Ovary (tissue), 9 donors: Measurements from ENCODE around the gene FRZB. TPM values are rescaled to one million over a fixed set of nuclear protein-coding genes. Genes with fewer than 3 reads are reported as not detected.

Experiments used
- DNase-seq, 5 donors: peaks; one replicate each; pipeline ENCODE4 v3.0.0-alpha.2; 2019 to 2020
- H3K27ac ChIP-seq, 2 donors: fragments of 200-600 bp; one replicate each; pipeline versions ENCODE4 v1.5.1 to v1.8.0; 2019 to 2022
- H3K27me3 ChIP-seq: fragments of 200-600 bp; one replicate; pipeline ENCODE4 v1.8.0; 2022
- H3K36me3 ChIP-seq: fragments of 200-600 bp; sonication (generic); one replicate; pipeline ENCODE4 v1.5.1; 2019
- H3K4me1 ChIP-seq: one replicate; pipeline ENCODE4 v1.8.1; 2013; ENCODE audit warnings: mild to moderate bottlenecking, moderate library complexity; ENCODE audit not compliant: insufficient read depth
- H3K4me3 ChIP-seq: fragments of 200-600 bp; sonication (generic); one replicate; pipeline ENCODE4 v1.5.1; 2017
- H3K9me3 ChIP-seq, 2 donors: fragments of 200-600 bp in 1 of 2; sonication (generic) in 1 of 2; one replicate each; pipeline versions ENCODE4 v1.5.1 to v1.8.1; 2013 to 2019; ENCODE audit warnings: mild to moderate bottlenecking in 1 of 2, moderate library complexity in 1 of 2
- EP300 ChIP-seq: sonication (generic); formaldehyde crosslinking; IDR thresholded peaks from one replicate; pipeline ENCODE4 v1.6.1; 2017; ENCODE audit warnings: antibody characterized with exemption
- POLR2A ChIP-seq: fragments of 450-650 bp; IDR thresholded peaks from one replicate; pipeline ENCODE4 v1.6.1; 2017; ENCODE audit warnings: antibody characterized with exemption, mild to moderate bottlenecking, moderate library complexity
- WGBS, 3 donors: extraction: QIAGEN DNeasy Blood & Tissue Kit in 1 of 3; methylation state at CpG; one replicate each; pipeline versions ENCODE4 v1.1.5 to v1.1.7; 2013 to 2017; 5-methylcytosine and 5-hydroxymethylcytosine counted together
- intact Hi-C, 4 donors: fragments of 100-400 bp; cut with DNase I; formaldehyde crosslinking; loops; one replicate each; pipeline versions ENCODE4 v1.11.0 to v1.15.1; 2022 to 2023
- polyA plus RNA-seq, 2 donors: library from polyadenylated mRNA; stranded (reverse); fragments of 200-250 nt in 1 of 2; fragments of 350-450 nt in 1 of 2; fragmentation: Illumina TruSeq in 1 of 2; extraction: RNeasy Lipid Tissue Mini Kit (QIAGEN cat#74804) in 1 of 2; gene quantifications; one replicate each; pipeline ENCODE4 v1.2.3, GENCODE V29; 2013 to 2014
- total RNA-seq, 7 donors: library from RNA; depleted of rRNA in 2 of 7; stranded (reverse); fragments of >200 nt in 2 of 7; fragmentation: NEBNext Ultra II Directional in 3 of 7; extraction: Animal tissue kit (Norgen Biotek cat#: 25700) in 3 of 7; gene quantifications; one replicate each; pipeline versions ENCODE4 v1.1.0 to v1.2.4, GENCODE V29; 2016 to 2023
- TF ChIP-seq, protein P1 (sequence below), 3 donors: fragments of 450-650 bp in 2 of 3; fragments of 200-600 bp in 1 of 3; IDR thresholded peaks; one replicate each; pipeline versions ENCODE4 v1.5.1 to v1.8.0; 2016 to 2022; ENCODE audit warnings: antibody characterized with exemption in 3 of 3, mild to moderate bottlenecking in 1 of 3
- donor health status: DM: no; HTN: no; CAD: no; lungs with moderate emphysema.
- donor health status: DM: no; HTN: no; CAD: no.
- donor health status: Bipolar disorder and iron deficiency.
- donor health status: DM: yes; HTN: yes; CAD: no.
- donor health status: DM: no; HTN: no; CAD: no.
- donor health status: DM: yes; HTN: yes; CAD: no.

FRZB gene
- total and polyA plus RNA-seq, 9 donors: 2.8 to 22.8 (median 3.9) TPM

DNA sequence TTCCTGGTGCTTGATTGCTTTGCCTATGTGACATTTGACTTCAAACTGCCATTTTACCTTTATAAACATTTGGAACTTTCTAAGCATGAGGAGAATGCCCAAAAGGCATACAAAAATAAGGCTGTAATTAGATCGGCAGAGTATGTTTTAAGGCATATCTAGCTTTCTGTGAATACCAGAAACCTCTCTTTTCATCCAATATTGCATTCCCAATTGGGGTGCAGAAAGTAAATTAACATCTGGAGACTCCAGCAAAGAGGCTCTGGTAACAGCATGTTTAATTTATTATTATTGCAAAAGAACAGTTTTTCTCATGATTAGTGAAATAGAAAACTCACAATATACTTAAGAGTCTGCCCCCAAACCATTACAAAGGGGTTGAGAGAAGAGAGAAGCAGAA is 32.1 kb downstream of the FRZB start:
- DNase-seq: no peak
- TF ChIP-seq EP300 (no peak), POLR2A (no peak)
- TF ChIP-seq, protein P1, sequence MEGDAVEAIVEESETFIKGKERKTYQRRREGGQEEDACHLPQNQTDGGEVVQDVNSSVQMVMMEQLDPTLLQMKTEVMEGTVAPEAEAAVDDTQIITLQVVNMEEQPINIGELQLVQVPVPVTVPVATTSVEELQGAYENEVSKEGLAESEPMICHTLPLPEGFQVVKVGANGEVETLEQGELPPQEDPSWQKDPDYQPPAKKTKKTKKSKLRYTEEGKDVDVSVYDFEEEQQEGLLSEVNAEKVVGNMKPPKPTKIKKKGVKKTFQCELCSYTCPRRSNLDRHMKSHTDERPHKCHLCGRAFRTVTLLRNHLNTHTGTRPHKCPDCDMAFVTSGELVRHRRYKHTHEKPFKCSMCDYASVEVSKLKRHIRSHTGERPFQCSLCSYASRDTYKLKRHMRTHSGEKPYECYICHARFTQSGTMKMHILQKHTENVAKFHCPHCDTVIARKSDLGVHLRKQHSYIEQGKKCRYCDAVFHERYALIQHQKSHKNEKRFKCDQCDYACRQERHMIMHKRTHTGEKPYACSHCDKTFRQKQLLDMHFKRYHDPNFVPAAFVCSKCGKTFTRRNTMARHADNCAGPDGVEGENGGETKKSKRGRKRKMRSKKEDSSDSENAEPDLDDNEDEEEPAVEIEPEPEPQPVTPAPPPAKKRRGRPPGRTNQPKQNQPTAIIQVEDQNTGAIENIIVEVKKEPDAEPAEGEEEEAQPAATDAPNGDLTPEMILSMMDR (IDR thresholded peaks at IDR 0.05): no peak
- H3K4me3 ChIP-seq: no peak overlapping the region
- H3K9me3 ChIP-seq: no peaks in the 10 kb centered on the region
- H3K27me3 ChIP-seq: no peaks in the 10 kb centered on the region
- no peaks in the 10 kb centered on the region for H3K4me1 ChIP-seq
- intact Hi-C loops: no loop called here
- 20 to 61% (median 29%) methylated on average over 1 of the region's 1 CpG for WGBS, 3 donors
- H3K36me3 ChIP-seq: no peaks in the 10 kb centered on the region
- no peak overlapping the region for H3K27ac ChIP-seq

DNA sequence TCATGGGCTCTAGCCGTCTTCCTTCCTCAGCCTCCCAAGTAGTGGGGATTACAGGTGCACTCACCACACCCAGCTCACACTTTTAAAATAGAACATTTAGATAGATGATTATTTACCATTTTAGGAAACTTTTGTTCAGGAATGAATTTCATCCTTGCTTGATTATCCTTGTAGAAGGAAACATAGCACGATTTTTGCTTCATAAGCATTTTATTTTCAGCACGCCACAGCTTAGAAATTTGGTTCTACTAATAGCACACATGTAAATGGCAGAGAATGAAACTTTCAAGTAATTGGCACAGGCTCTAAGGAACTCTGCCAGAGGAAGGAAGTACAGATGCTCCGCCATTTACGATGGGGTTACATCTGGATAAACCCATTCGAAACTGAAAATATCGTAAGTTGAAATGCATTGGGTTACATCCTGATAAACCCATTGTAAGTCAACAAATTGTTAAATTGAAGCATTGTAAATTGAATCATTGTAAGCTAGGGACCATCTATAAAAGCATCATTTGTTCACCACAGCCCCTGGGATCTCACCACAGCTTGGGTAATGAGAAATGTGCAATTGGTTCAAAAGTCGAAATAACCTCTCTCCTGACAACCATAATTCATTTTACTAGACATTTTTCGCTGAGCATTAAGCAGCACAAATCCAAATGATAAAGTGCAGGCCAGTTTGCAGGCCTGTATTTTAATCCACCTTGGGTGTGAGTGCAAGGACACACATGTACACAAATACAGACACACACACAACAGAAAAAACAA is 33.2 kb downstream of the FRZB start:
- H3K27me3 ChIP-seq: no peaks in the 10 kb centered on the region
- no peak for DNase-seq
- H3K36me3 ChIP-seq: no peaks in the 10 kb centered on the region
- WGBS, 3 donors: 85 to 93% (median 91%) methylated on average over 9 of the region's 9 CpGs
- TF ChIP-seq POLR2A (no peak), EP300 (no peak)
- TF ChIP-seq, protein P1 (IDR thresholded peaks at IDR 0.05): no peak
- H3K9me3 ChIP-seq: no peaks in the 10 kb centered on the region
- no peaks in the 10 kb centered on the region for H3K4me1 ChIP-seq
- H3K27ac ChIP-seq: no peak overlapping the region
- no peak overlapping the region for H3K4me3 ChIP-seq
- intact Hi-C loops: no loop called here

DNA sequence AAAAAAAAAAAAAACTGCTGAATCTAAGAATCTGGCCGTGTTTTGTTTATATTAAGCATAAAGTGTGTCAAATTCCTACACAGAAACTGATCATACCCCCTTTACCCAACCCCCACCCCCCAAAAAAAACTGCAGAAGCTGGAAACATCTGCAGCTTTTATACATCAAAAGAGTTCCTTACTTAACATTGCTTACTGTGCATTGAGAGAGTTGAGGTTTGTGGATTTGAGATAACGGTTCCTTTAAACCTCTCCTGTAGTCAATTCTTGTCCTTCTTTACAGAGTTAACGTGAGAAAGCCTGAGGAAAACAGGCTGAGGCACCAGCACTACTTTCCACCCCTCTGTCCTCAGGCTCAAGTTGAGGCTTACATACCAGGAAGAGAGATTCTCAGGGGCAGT is 34.5 kb downstream of the FRZB start:
- no peak for TF ChIP-seq EP300
- TF ChIP-seq, protein P1 (IDR thresholded peaks at IDR 0.05): no peak
- TF ChIP-seq POLR2A: no peak
- DNase-seq: no peak
- Histone ChIP-seq H3K27me3 (no peaks in the 10 kb centered on the region), H3K36me3 (no peaks in the 10 kb centered on the region), H3K9me3 (no peaks in the 10 kb centered on the region), H3K27ac (no peak overlapping the region), H3K4me1 (no peaks in the 10 kb centered on the region), H3K4me3 (no peak overlapping the region)
- 62 to 68% (median 63%) methylated on average over 3 of the region's 3 CpGs for WGBS, 3 donors
- intact Hi-C loops: no loop called here

DNA sequence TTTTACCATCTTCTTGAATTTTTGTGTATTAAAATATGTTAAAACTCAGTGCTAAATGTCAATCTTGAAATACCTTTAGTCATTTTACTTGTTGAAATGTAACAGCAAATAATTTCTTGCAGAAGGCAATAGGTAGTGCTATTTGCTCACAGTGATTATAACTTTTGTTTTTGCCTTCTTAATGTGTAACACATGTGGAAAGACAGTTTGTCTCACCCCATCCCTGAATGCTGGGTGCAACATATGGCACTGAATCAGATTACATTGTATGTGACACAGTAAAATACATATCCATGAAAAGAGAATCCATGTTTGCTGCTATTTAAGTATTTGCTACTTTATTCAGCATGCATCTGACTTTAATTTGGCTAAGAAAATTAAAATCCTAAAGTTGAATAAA is 35.3 kb downstream of the FRZB start:
- H3K4me3 ChIP-seq: no peak overlapping the region

More for the DNA sequence above, 35.3 kb downstream of the FRZB start:
- H3K9me3 ChIP-seq: no peaks in the 10 kb centered on the region
- H3K27me3 ChIP-seq: no peaks in the 10 kb centered on the region
- no peak for DNase-seq
- no peaks in the 10 kb centered on the region for H3K4me1 ChIP-seq
- H3K27ac ChIP-seq: no peak overlapping the region
- TF ChIP-seq EP300 (no peak), POLR2A (no peak)
- TF ChIP-seq, protein P1 (IDR thresholded peaks at IDR 0.05): no peak
- intact Hi-C loops: no loop called here
- H3K36me3 ChIP-seq: no peaks in the 10 kb centered on the region
